GM23338 (cell line): ENCODE results near the gene DIS3L. TPM values are rescaled to one million over a fixed set of nuclear protein-coding genes. Genes with fewer than 3 reads are reported as not detected.

ENCODE experiments used
- ATAC-seq: fragments of 200-7000 bp; cut with Tn5 transposase; 3 replicates; pipeline ENCODE4 v1.9.1; 2020
- DNase-seq: peaks from one replicate; pipeline ENCODE4 v3.0.0-alpha.2; 2015; ENCODE audit warnings: low spot score
- H2AFZ ChIP-seq: fragments of 200-600 bp; sonication (generic); 2 replicates; pipeline ENCODE4 v1.8.0; 2016; ENCODE audit warnings: antibody characterized with exemption, mild to moderate bottlenecking, moderate library complexity
- H3F3A ChIP-seq: fragments of 200-600 bp; sonication (generic); replicated peaks from 2 replicates; pipeline ENCODE4 v1.8.0; 2017; ENCODE audit warnings: antibody characterized with exemption, mixed run types, low read depth
- H3K27ac ChIP-seq: fragments of 200-600 bp; sonication (generic); 2 replicates; pipeline ENCODE4 v1.6.1; 2016; ENCODE audit warnings: low read depth
- H3K27me3 ChIP-seq: fragments of 200-600 bp; sonication (generic); 2 replicates; pipeline ENCODE4 v1.8.0; 2016; ENCODE audit warnings: mild to moderate bottlenecking, mixed run types, moderate library complexity; ENCODE audit not compliant: insufficient read depth
- H3K36me3 ChIP-seq: fragments of 200-600 bp; sonication (generic); 2 replicates; pipeline ENCODE4 v1.8.0; 2016; ENCODE audit warnings: mild to moderate bottlenecking; ENCODE audit not compliant: insufficient read depth
- H3K4me1 ChIP-seq: fragments of 200-600 bp; sonication (generic); 2 replicates; pipeline ENCODE4 v1.8.0; 2016; ENCODE audit warnings: mild to moderate bottlenecking, moderate library complexity; ENCODE audit not compliant: insufficient read depth
- H3K4me2 ChIP-seq: fragments of 200-600 bp; sonication (generic); 2 replicates; pipeline ENCODE4 v1.7.1; 2017; ENCODE audit warnings: mixed run types
- H3K4me3 ChIP-seq: fragments of 200-600 bp; sonication (generic); 2 replicates; pipeline ENCODE4 v1.6.1; 2016; ENCODE audit warnings: mixed run types
- H3K79me2 ChIP-seq: fragments of 200-600 bp; sonication (generic); replicated peaks from 2 replicates; pipeline ENCODE4 v1.8.0; 2017; ENCODE audit warnings: mild to moderate bottlenecking; ENCODE audit not compliant: insufficient read depth
- H3K9me2 ChIP-seq: fragments of 200-600 bp; sonication (generic); 2 replicates; pipeline ENCODE4 v1.8.0; 2017; ENCODE audit not compliant: insufficient read depth
- H4K20me1 ChIP-seq: fragments of 200-600 bp; sonication (generic); replicated peaks from 2 replicates; pipeline ENCODE4 v1.8.0; 2017; ENCODE audit warnings: mild to moderate bottlenecking; ENCODE audit not compliant: insufficient read depth
- H3K27ac Mint-ChIP-seq: 2 replicates; pipeline ENCODE4 v1.8.0; 2020; ENCODE audit warnings: inconsistent platforms, mild to moderate bottlenecking, moderate library complexity, mixed read lengths
- H3K27me3 Mint-ChIP-seq: 3 replicates; pipeline ENCODE4 v1.8.0; 2022; ENCODE audit warnings: low read depth, mild to moderate bottlenecking, moderate library complexity, mixed read lengths, inconsistent platforms; ENCODE audit not compliant: insufficient read depth, poor library complexity
- H3K36me3 Mint-ChIP-seq: 3 replicates; pipeline ENCODE4 v1.8.0; 2021; ENCODE audit warnings: low read depth, mild to moderate bottlenecking, inconsistent platforms, moderate library complexity, mixed read lengths
- H3K4me1 Mint-ChIP-seq: 3 replicates; pipeline ENCODE4 v1.8.0; 2020; ENCODE audit warnings: mild to moderate bottlenecking, inconsistent platforms, mixed read lengths
- H3K4me3 Mint-ChIP-seq: 3 replicates; pipeline ENCODE4 v1.8.0; 2021; ENCODE audit warnings: moderate library complexity, mild to moderate bottlenecking, inconsistent platforms, mixed read lengths
- H3K9me3 Mint-ChIP-seq: 3 replicates; pipeline ENCODE4 v1.8.0; 2020; ENCODE audit warnings: moderate library complexity, mild to moderate bottlenecking, inconsistent platforms, mixed read lengths
- EZH2phosphoT487 ChIP-seq: fragments of 200-600 bp; sonication (generic); IDR thresholded peaks from one replicate; pipeline ENCODE4 v1.8.1; 2018; ENCODE audit warnings: antibody characterized with exemption; ENCODE audit not compliant: unreplicated experiment
- JUNB ChIP-seq: IDR thresholded peaks from one replicate; pipeline ENCODE4 v1.6.1; 2016; ENCODE audit warnings: antibody characterized with exemption; ENCODE audit not compliant: unreplicated experiment
- NANOG ChIP-seq: IDR thresholded peaks from 2 replicates; pipeline ENCODE4 v1.6.1; 2016; ENCODE audit warnings: antibody characterized with exemption, borderline replicate concordance
- POLR2AphosphoS5 ChIP-seq: IDR thresholded peaks from 2 replicates; pipeline ENCODE4 v1.6.1; 2016; ENCODE audit warnings: antibody characterized with exemption, low read depth
- STAT1 ChIP-seq: IDR thresholded peaks from one replicate; pipeline ENCODE4 v1.6.1; 2016; ENCODE audit warnings: antibody characterized with exemption; ENCODE audit not compliant: unreplicated experiment
- ZNF114 ChIP-seq: fragments of 250-450 bp; sonication (Bioruptor Pico); IDR thresholded peaks from 2 replicates; pipeline ENCODE4 v1.5.0; 2020; ENCODE audit warnings: mild to moderate bottlenecking, moderate library complexity
- polyA plus RNA-seq: library from polyadenylated mRNA; unstranded; fragments of >200 nt; fragmentation: Nextera tagmentation; extraction: Ambion mirVana; gene quantifications from 2 replicates; pipeline ENCODE4 v1.2.1, GENCODE V29; 2016
- total RNA-seq: library from RNA; depleted of rRNA; stranded (reverse); fragments of >200 nt; shearing (Covaris generic); gene quantifications from 2 replicates; pipeline ENCODE4 v1.2.3, GENCODE V29; 2014
- TF ChIP-seq, protein P1 (sequence below): IDR thresholded peaks from 2 replicates; pipeline ENCODE4 v1.6.1; 2016; ENCODE audit warnings: antibody characterized with exemption
- TF ChIP-seq, protein P2 (sequence below): fragments of 250-450 bp; sonication (Bioruptor Pico); IDR thresholded peaks from 2 replicates; pipeline ENCODE4 v1.5.0; 2020; ENCODE audit warnings: mild to moderate bottlenecking, moderate library complexity
- TF ChIP-seq, protein P3 (sequence below): IDR thresholded peaks from one replicate; pipeline ENCODE4 v1.6.1; 2018; ENCODE audit warnings: antibody characterized with exemption; ENCODE audit not compliant: unreplicated experiment
- TF ChIP-seq, protein P4 (sequence below), 2 experiments: fragments of 200-600 bp in 1 of 2; sonication (generic) in 1 of 2; conservative IDR thresholded peaks; 2 replicates each; pipeline versions ENCODE4 v1.5.1 to v1.6.1; 2016 to 2017; ENCODE audit warnings: antibody characterized with exemption in 2 of 2, low read depth in 2 of 2, mild to moderate bottlenecking in 2 of 2, moderate library complexity in 1 of 2

DIS3L gene
- total and polyA plus RNA-seq, 2 experiments from 2014 or later, result 8.9 to 21.8 TPM

DNA sequence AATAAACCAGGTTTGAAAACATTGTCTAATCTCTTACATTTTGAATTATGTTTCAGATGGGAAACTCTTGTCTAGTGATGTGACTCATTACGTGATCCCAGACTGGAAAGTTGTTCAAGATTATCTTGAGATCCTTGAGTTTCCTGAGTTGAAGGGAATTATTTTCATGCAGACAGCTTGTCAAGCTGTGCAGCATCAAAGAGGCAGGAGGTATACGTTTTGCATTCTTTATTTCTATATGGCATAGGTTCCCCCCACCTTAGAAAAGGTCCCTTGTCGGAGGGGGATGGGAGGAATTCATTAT is 1.5 kb downstream of the DIS3L start (continued):
- TF ChIP-seq EZH2phosphoT487, result no peak
- no peak for TF ChIP-seq POLR2AphosphoS5
- TF ChIP-seq, protein P1, sequence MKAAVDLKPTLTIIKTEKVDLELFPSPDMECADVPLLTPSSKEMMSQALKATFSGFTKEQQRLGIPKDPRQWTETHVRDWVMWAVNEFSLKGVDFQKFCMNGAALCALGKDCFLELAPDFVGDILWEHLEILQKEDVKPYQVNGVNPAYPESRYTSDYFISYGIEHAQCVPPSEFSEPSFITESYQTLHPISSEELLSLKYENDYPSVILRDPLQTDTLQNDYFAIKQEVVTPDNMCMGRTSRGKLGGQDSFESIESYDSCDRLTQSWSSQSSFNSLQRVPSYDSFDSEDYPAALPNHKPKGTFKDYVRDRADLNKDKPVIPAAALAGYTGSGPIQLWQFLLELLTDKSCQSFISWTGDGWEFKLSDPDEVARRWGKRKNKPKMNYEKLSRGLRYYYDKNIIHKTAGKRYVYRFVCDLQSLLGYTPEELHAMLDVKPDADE, result no peak
- TF ChIP-seq, protein P2, sequence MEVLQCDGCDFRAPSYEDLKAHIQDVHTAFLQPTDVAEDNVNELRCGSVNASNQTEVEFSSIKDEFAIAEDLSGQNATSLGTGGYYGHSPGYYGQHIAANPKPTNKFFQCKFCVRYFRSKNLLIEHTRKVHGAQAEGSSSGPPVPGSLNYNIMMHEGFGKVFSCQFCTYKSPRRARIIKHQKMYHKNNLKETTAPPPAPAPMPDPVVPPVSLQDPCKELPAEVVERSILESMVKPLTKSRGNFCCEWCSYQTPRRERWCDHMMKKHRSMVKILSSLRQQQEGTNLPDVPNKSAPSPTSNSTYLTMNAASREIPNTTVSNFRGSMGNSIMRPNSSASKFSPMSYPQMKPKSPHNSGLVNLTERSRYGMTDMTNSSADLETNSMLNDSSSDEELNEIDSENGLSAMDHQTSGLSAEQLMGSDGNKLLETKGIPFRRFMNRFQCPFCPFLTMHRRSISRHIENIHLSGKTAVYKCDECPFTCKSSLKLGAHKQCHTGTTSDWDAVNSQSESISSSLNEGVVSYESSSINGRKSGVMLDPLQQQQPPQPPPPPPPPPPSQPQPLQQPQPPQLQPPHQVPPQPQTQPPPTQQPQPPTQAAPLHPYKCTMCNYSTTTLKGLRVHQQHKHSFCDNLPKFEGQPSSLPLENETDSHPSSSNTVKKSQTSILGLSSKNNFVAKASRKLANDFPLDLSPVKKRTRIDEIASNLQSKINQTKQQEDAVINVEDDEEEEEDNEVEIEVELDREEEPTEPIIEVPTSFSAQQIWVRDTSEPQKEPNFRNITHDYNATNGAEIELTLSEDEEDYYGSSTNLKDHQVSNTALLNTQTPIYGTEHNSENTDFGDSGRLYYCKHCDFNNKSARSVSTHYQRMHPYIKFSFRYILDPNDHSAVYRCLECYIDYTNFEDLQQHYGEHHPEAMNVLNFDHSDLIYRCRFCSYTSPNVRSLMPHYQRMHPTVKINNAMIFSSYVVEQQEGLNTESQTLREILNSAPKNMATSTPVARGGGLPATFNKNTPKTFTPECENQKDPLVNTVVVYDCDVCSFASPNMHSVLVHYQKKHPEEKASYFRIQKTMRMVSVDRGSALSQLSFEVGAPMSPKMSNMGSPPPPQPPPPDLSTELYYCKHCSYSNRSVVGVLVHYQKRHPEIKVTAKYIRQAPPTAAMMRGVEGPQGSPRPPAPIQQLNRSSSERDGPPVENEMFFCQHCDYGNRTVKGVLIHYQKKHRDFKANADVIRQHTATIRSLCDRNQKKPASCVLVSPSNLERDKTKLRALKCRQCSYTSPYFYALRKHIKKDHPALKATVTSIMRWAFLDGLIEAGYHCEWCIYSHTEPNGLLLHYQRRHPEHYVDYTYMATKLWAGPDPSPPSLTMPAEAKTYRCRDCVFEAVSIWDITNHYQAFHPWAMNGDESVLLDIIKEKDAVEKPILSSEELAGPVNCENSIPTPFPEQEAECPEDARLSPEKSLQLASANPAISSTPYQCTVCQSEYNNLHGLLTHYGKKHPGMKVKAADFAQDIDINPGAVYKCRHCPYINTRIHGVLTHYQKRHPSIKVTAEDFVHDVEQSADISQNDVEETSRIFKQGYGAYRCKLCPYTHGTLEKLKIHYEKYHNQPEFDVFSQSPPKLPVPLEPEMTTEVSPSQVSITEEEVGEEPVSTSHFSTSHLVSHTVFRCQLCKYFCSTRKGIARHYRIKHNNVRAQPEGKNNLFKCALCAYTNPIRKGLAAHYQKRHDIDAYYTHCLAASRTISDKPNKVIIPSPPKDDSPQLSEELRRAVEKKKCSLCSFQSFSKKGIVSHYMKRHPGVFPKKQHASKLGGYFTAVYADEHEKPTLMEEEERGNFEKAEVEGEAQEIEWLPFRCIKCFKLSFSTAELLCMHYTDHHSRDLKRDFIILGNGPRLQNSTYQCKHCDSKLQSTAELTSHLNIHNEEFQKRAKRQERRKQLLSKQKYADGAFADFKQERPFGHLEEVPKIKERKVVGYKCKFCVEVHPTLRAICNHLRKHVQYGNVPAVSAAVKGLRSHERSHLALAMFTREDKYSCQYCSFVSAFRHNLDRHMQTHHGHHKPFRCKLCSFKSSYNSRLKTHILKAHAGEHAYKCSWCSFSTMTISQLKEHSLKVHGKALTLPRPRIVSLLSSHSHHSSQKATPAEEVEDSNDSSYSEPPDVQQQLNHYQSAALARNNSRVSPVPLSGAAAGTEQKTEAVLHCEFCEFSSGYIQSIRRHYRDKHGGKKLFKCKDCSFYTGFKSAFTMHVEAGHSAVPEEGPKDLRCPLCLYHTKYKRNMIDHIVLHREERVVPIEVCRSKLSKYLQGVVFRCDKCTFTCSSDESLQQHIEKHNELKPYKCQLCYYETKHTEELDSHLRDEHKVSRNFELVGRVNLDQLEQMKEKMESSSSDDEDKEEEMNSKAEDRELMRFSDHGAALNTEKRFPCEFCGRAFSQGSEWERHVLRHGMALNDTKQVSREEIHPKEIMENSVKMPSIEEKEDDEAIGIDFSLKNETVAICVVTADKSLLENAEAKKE, result no peak
- no peak for TF ChIP-seq STAT1

- Mint-ChIP-seq H3K27ac (no peak overlapping the region; the same call in 1 of the 2 replicates), H3K4me1 (peaks cover 40% of the 10 kb centered on the region), H3K36me3 (peaks cover 6% of the 10 kb centered on the region; the same call in 2 of the 3 replicates), H3K4me3 (no peak overlapping the region), H3K27me3 (peaks cover 10% of the 10 kb centered on the region), H3K9me3 (no peaks in the 10 kb centered on the region; the same call in 2 of the 3 replicates)
- no peaks in the 10 kb centered on the region for H3K27me3 ChIP-seq
- H3F3A ChIP-seq, result no peaks in the 10 kb centered on the region; the same call in 1 of the 2 replicates
- peaks cover 9% of the 10 kb centered on the region; the same call in 1 of the 2 replicates for H3K79me2 ChIP-seq
- H3K36me3 ChIP-seq, result no peaks in the 10 kb centered on the region
- H3K27ac ChIP-seq, result no peak overlapping the region
- H3K4me2 ChIP-seq, result peak overlapping the region; percentile 97; the same call in 1 of the 2 replicates
- H3K4me3 ChIP-seq, result no peak overlapping the region
- peaks cover 30% of the 10 kb centered on the region for H3K4me1 ChIP-seq
- no peak for DNase-seq
- H2AFZ ChIP-seq, result no peak overlapping the region
- H4K20me1 ChIP-seq, result no peaks in the 10 kb centered on the region
- no peaks in the 10 kb centered on the region for H3K9me2 ChIP-seq
- ATAC-seq, result no peak
- TF ChIP-seq, protein P3, sequence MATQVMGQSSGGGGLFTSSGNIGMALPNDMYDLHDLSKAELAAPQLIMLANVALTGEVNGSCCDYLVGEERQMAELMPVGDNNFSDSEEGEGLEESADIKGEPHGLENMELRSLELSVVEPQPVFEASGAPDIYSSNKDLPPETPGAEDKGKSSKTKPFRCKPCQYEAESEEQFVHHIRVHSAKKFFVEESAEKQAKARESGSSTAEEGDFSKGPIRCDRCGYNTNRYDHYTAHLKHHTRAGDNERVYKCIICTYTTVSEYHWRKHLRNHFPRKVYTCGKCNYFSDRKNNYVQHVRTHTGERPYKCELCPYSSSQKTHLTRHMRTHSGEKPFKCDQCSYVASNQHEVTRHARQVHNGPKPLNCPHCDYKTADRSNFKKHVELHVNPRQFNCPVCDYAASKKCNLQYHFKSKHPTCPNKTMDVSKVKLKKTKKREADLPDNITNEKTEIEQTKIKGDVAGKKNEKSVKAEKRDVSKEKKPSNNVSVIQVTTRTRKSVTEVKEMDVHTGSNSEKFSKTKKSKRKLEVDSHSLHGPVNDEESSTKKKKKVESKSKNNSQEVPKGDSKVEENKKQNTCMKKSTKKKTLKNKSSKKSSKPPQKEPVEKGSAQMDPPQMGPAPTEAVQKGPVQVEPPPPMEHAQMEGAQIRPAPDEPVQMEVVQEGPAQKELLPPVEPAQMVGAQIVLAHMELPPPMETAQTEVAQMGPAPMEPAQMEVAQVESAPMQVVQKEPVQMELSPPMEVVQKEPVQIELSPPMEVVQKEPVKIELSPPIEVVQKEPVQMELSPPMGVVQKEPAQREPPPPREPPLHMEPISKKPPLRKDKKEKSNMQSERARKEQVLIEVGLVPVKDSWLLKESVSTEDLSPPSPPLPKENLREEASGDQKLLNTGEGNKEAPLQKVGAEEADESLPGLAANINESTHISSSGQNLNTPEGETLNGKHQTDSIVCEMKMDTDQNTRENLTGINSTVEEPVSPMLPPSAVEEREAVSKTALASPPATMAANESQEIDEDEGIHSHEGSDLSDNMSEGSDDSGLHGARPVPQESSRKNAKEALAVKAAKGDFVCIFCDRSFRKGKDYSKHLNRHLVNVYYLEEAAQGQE, result no peak
- no peak for TF ChIP-seq EZH2phosphoT487
- TF ChIP-seq STAT1, result no peak
- TF ChIP-seq NANOG, result no peak
- TF ChIP-seq ZNF114 (CRISPR knock-in tag), result no peak
- TF ChIP-seq JUNB, result no peak
- TF ChIP-seq, protein P1, result no peak
- TF ChIP-seq, protein P4, sequence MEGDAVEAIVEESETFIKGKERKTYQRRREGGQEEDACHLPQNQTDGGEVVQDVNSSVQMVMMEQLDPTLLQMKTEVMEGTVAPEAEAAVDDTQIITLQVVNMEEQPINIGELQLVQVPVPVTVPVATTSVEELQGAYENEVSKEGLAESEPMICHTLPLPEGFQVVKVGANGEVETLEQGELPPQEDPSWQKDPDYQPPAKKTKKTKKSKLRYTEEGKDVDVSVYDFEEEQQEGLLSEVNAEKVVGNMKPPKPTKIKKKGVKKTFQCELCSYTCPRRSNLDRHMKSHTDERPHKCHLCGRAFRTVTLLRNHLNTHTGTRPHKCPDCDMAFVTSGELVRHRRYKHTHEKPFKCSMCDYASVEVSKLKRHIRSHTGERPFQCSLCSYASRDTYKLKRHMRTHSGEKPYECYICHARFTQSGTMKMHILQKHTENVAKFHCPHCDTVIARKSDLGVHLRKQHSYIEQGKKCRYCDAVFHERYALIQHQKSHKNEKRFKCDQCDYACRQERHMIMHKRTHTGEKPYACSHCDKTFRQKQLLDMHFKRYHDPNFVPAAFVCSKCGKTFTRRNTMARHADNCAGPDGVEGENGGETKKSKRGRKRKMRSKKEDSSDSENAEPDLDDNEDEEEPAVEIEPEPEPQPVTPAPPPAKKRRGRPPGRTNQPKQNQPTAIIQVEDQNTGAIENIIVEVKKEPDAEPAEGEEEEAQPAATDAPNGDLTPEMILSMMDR (conservative IDR thresholded peaks at IDR 0.05; ENCODE audit: low read depth in 2 of 2), result no peak
Measured at GRCh38 chr15:66296186-66296585, 2.8 kb downstream of the DIS3L start.
